Pulmonary artery endothelial cell (primary cell): Measurements from ENCODE around the gene GRAMD2A. TPM values are rescaled to one million over a fixed set of nuclear protein-coding genes. Genes with fewer than 3 reads are reported as not detected.

ENCODE experiments used
- DNase-seq: peaks from one replicate; pipeline ENCODE4 v3.0.0-alpha.2; 2011; ENCODE audit warnings: low read depth, low spot score
- total RNA-seq: library from RNA; depleted of rRNA; stranded (reverse); fragments of >200 nt; gene quantifications from 2 replicates; pipeline ENCODE4 v1.2.3, GENCODE V29; 2014

Gene GRAMD2A
- total RNA-seq, 1 donor from 2014 or later = 0.20 TPM

DNA sequence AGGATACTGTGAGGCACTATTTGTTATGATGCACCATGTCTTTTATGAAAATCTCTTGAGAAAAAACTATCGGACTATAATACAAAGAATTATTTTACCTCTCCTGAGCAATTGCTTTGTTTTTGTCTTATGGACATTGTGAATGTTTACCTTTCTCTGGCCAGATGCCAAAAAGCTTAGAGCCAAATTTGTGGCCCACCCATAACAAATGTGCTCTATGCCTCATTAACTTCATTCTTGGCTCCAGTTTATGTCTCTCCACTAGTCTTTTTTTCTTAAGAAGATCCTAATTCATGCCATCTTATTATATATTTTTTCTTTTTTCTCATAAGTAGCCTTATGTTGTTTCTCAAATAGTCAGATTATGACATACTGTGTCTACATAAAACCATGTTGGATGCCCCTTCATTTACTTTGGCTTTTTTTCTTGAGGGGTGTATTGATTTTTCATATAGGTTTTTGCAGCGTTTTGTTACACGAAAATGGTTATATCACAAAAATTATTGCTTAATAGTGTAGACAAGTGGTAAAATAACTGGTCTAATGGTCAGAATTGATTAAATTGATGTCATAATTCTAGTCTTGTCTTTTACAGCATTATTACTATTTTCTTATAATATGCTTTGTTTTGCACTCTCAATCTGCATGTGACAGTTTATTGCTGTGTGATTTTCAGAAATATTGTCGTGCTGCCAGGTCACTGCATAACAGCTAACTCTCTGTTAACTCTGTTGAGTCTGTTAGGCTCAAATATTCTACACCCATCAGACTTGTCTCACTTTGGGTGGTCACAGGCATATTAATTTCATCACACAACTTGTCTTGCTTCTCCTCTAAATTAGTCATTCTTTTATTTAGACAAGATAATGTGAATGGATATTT, 61.2 kb downstream of the GRAMD2A start:
- no peak for DNase-seq

DNA sequence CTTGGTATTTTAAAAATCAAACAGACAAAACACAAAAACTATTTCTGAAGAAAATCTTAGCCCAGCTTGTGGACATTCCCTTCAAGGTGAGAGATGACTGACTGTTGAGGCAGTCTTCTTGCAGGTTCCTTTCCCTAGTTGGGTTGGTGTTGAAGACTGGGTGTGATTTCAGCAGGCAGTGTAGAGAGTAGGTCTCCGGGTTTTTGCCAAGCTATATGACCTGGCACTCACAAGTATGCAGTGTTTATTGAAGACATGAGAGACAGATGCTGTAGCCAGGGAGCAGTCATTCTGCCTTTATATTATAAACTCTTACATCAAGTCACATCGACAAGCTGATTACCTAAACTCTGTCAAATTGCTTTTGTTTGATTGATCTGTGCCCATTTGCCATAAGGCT, 61.9 kb downstream of the GRAMD2A start:
- no peak for DNase-seq

GRCh38 chr15:72133211-72133610, 64.4 kb downstream of the GRAMD2A start:
- DNase-seq = no peak

- no peak for DNase-seq
Measured at GRCh38 chr15:72131922-72132321, 65.7 kb downstream of the GRAMD2A start.

DNA sequence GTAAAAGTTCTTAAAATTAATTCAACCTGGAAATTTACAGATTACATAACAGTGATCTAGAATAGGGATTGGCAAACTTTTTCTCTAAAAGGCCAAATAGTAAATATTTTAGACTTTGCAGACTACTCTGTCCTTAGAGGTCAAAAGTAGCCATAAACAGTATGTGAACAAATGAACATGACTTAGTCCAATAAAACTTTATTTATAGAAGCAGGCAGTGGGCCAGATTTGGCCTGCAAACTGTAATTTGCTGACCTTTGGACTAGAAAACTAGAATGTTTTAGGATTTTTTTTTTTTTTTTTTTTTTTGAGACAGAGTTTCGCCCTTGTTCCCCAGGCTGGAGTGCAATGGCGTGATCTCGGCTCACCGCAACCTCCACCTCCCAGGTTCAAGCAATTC, 67.3 kb downstream of the GRAMD2A start:
- DNase-seq = no peak

DNA sequence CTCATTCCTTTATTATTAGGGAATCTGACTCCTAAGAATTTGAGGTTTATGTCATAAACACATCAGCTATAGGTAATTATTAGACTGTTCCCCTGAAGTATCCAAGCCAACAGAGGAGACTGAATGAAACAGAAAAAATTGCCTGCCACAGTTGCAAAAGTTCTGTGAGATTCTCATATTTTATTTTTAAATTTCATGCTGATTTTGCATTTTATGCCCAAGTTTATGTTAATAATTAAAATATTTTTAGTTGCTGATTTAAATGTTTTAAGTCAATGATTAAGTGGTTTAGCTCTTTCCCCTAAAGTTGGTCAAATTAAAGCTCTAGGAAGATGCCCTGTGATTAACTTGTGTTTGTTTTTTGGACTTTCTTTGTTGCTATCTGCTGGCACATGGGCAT, 69.2 kb downstream of the GRAMD2A start:
- DNase-seq = no peak

- DNase-seq = no peak
Measured at GRCh38 chr15:72127724-72128322, 69.8 kb downstream of the GRAMD2A start.

GRCh38 chr15:72124218-72124617, 73.4 kb downstream of the GRAMD2A start:
- no peak for DNase-seq

DNA sequence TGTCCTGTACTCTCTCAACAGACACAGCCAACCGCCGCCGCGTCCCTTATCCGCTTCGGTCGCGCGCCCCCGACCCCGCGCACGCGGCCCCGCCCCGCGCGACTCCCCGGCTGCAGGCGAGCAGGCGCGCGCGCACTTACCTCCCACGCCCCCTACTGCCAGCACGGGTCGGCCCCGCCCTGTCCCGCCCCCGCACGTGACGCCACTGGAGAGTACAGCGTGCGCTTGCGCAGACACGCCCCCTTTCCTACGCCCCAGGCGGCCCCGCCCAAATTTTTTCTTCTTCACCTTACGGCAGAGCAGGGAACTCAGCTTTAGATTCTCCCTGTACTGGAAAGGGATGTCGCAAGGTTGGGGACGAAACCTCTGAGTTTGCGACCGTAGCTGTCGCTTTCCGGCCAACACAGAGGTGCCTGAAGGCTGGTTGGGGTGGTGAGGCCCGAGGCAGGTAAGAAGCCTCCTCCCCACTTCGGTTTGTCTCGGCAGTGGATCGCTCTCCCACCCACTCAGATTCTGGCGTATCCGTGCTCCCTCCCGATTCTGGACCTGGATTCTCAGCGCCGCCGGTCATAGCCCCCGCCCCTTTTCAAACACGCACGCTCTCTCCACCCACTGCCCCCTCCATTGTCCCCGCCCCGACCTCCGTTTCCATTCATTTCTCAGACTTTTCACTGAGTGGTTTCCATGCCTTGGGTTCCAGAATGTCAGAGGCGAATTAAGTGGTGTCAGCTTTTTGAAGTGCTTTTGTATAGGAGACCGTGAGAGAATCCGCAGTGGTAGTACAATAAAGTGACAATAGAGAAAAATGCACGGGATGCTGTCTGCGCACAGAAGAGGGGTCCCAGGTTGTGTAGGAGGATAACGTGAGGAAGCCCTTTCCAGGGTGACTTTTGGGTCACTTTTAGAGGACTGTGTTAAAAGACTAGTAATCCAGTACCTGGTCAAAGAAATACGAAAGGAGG, 79.3 kb downstream of the GRAMD2A start, which contains the start of the genes MYO9A and SENP8:
Gene MYO9A (minus strand): TSS at position 134 of the 962 bp plus-strand sequence. CDS start 71,587 bp downstream, outside the sequence.
Gene SENP8 (plus strand): TSS at position 387 of the 962 bp plus-strand sequence. CDS start 21,221 bp downstream, outside the sequence.
- peak; percentile 91 for DNase-seq

- DNase-seq = peak; percentile 22
Measured at GRCh38 chr15:72117486-72118016, 80.0 kb downstream of the GRAMD2A start.

DNA sequence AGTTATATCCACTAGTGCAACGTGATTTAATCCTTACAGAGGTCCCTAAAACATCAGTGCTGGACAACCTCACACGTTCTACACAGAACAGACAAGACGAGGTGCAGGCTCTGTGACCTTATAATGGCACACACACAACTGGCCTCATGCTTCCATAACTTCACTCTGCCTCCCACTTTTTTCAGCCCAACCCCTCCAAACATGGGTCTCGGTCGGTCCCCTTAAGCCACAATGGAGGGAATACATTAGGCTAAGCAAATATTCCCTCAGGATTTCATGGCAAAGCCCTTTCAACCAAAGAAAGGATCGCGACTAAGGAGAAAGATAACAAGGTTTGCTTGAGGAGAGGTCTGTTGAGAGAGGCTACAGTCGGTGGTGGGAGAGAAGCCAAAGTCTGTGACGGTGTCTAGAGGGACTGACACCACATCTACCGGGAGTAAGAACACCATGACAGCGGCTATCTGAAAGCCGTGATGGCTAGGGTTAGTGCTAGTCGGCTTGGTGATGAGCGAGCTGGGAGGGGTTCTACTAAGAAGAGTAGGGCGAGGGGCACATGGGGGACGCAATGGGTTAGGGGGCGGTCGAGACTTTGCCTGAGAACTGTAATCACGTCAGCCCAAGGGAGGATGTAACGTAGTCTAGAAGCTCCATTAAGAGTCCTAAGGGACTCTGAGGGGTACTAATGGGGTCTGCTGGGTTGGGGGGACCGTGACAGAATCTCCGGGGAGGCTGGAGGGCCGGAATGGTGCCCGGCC, 80.7 kb downstream of the GRAMD2A start:
- no peak for DNase-seq

- no peak for DNase-seq
Measured at GRCh38 chr15:72113347-72114031, 84.1 kb downstream of the GRAMD2A start.

DNA sequence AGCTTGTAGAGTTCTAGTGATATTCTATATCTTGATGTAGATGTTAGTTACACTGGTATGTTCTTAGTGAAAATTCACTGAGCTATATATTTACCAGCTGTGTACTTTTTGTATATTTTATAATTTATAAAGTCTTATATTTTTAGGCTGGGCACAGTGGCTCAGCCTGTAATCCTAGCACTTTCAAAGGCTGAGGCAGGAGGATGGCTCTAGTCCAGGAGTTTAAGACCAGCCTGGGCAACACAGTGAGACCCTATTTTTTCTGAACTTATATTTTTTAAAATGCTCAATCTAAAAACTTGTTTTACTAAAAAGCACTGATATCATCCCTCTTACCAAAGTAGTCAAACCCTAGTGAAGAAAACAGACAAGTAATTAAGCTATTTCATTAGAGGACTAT, 84.8 kb downstream of the GRAMD2A start:
- DNase-seq = no peak

- no peak for DNase-seq
Measured at GRCh38 chr15:72112116-72112515, 85.5 kb downstream of the GRAMD2A start.

GRCh38 chr15:72110355-72110754, 87.2 kb downstream of the GRAMD2A start:
- DNase-seq = no peak

Other genes with a start within 250 kb of the GRAMD2A start
- 21.4 and 25.8 TPM in 2 replicates for gene MYO9A, start 79.6 kb downstream of the GRAMD2A start, total RNA-seq
- 1.3 and 2.2 TPM in 2 replicates for gene SENP8, start 79.4 kb downstream of the GRAMD2A start, total RNA-seq
- 1,195 and 1,480 TPM in 2 replicates for gene PKM, start 33.4 kb upstream of the GRAMD2A start, total RNA-seq
- 9.3 and 9.9 TPM in 2 replicates for gene PARP6, start 74.8 kb upstream of the GRAMD2A start, total RNA-seq
- gene CELF6, start 122.4 kb upstream of the GRAMD2A start, total RNA-seq = not detected in 2 replicates
- 34.6 and 56.5 TPM in 2 replicates for gene HEXA, start 178.2 kb upstream of the GRAMD2A start, total RNA-seq
- gene TMEM202, start 200.5 kb upstream of the GRAMD2A start, total RNA-seq = not detected in 2 replicates